GM12878 (cell line): ENCODE data around the gene ANKRD11. TPM values are rescaled to one million over a fixed set of nuclear protein-coding genes. Genes with fewer than 3 reads are reported as not detected.

Experiments
- ATAC-seq: fragments of 200-7000 bp; cut with Tn5 transposase; 3 replicates; pipeline ENCODE4 v1.9.1; 2020; ENCODE audit warnings: mild to moderate bottlenecking, moderate library complexity
- BruUV-seq: library from RNA; stranded (reverse); fragments of 400-500 nt; replicated peaks from 2 replicates; lab custom pipeline; 2021; lab: Mats Ljungman, UMichigan
- CTCF ChIA-PET: fragments of 300-600 bp; sonication (Branson Sonifier 250); formaldehyde crosslinking; extraction: SDS; loops from one replicate; lab custom pipeline; 2021; ENCODE audit warnings: inconsistent platforms; lab: Yijun Ruan, JAX
- POLR2A ChIA-PET: fragments of 350-600 bp; formaldehyde crosslinking; extraction: SDS; loops from one replicate; lab custom pipeline; 2021; ENCODE audit warnings: inconsistent platforms; lab: Charles Lee
- RAD21 ChIA-PET: fragments of 300-600 bp; sonication (Branson Sonifier 250); formaldehyde crosslinking; loops from one replicate; lab custom pipeline; 2023; ENCODE audit warnings: antibody characterized with exemption; ENCODE audit not compliant: unreplicated experiment; lab: Charles Lee
- SMC1A ChIA-PET: fragments of 300-600 bp; sonication (Branson Sonifier 250); formaldehyde crosslinking; loops from one replicate; lab custom pipeline; 2023; ENCODE audit not compliant: unreplicated experiment, uncharacterized antibody; lab: Charles Lee
- DNase-seq: peaks from one replicate; pipeline ENCODE4 v3.0.0-alpha.2; 2011; ENCODE audit warnings: low read depth, low spot score
- FAIRE-seq: peaks from 3 replicates; lab custom pipeline; 2011; peaks lifted over from hg19 to GRCh38; lab: Jason Lieb, UNC
- H2AFZ ChIP-seq: 2 replicates; pipeline ENCODE4 v1.6.0; 2011; ENCODE audit warnings: low read depth, low read length, control low read depth; ENCODE audit not compliant: control insufficient read depth
- H3K27ac ChIP-seq: 2 replicates; pipeline ENCODE4 v1.5.1; 2011; ENCODE audit warnings: control low read depth; ENCODE audit not compliant: control insufficient read depth, insufficient read depth
- H3K27me3 ChIP-seq, 2 experiments: replicated peaks in 1 of 2; 2 replicates each; pipeline versions ENCODE4 v1.6.0 to v1.6.1; 2011; ENCODE audit warnings: low read length in 1 of 2; ENCODE audit not compliant: control insufficient read depth in 2 of 2, insufficient read depth in 2 of 2
- H3K36me3 ChIP-seq, 2 experiments: 2 replicates each; pipeline ENCODE4 v1.5.1; 2011; ENCODE audit warnings: low read length in 1 of 2; ENCODE audit not compliant: control insufficient read depth in 2 of 2, insufficient read depth in 2 of 2
- H3K4me1 ChIP-seq: 2 replicates; pipeline ENCODE4 v1.6.1; 2011; ENCODE audit warnings: mild to moderate bottlenecking, low read length, moderate library complexity, mixed read lengths; ENCODE audit not compliant: control insufficient read depth, insufficient read depth
- H3K4me2 ChIP-seq: 2 replicates; pipeline ENCODE4 v1.6.0; 2011; ENCODE audit warnings: control low read depth; ENCODE audit not compliant: control insufficient read depth, insufficient read depth
- H3K4me3 ChIP-seq: fragments of 200-600 bp; sonication (generic); 2 replicates; pipeline ENCODE4 v1.5.1; 2016
- H3K79me2 ChIP-seq: 2 replicates; pipeline ENCODE4 v1.6.0; 2011; ENCODE audit warnings: low read length; ENCODE audit not compliant: control insufficient read depth, insufficient read depth
- H3K9ac ChIP-seq: 2 replicates; pipeline ENCODE4 v1.8.0; 2011; ENCODE audit warnings: low read length, control low read depth, mixed read lengths; ENCODE audit not compliant: control insufficient read depth, insufficient read depth
- H3K9me3 ChIP-seq: replicated peaks from 3 replicates; pipeline ENCODE4 v1.5.1; 2011; ENCODE audit warnings: mild to moderate bottlenecking, low read length; ENCODE audit not compliant: control insufficient read depth, insufficient read depth
- H4K20me1 ChIP-seq: 2 replicates; pipeline ENCODE4 v1.6.0; 2011; ENCODE audit not compliant: control insufficient read depth, insufficient read depth
- BCL11A ChIP-seq: IDR thresholded peaks from 2 replicates; pipeline ENCODE4 v1.6.1; 2011; ENCODE audit warnings: low read depth, low read length
- BHLHE40 ChIP-seq, 2 experiments: fragments of 450-650 bp in 1 of 2; IDR thresholded peaks; 2 replicates each; pipeline ENCODE4 v1.6.1; 2011 to 2017; ENCODE audit warnings: low read depth in 2 of 2, borderline replicate concordance in 1 of 2, improper control_type of control experiment in 1 of 2, low read length in 1 of 2, mild to moderate bottlenecking in 1 of 2
- HDAC2 ChIP-seq: fragments of 200-600 bp; sonication (generic); IDR thresholded peaks from 2 replicates; pipeline ENCODE4 v1.6.1; 2017
- KDM1A ChIP-seq: fragments of 200-600 bp; sonication (generic); IDR thresholded peaks from 2 replicates; pipeline ENCODE4 v1.6.1; 2016; ENCODE audit warnings: borderline replicate concordance
- PAX8 ChIP-seq: fragments of 450-650 bp; IDR thresholded peaks from 2 replicates; pipeline ENCODE4 v1.6.1; 2017; ENCODE audit warnings: mild to moderate bottlenecking, moderate library complexity
- SKIL ChIP-seq: fragments of 450-650 bp; IDR thresholded peaks from 2 replicates; pipeline ENCODE4 v1.6.1; 2017; ENCODE audit warnings: mild to moderate bottlenecking, low read depth, inconsistent platforms; ENCODE audit not compliant: poor library complexity, severe bottlenecking
- STAT1 ChIP-seq: fragments of 450-650 bp; conservative IDR thresholded peaks from 2 replicates; pipeline ENCODE4 v1.6.1; 2014; ENCODE audit warnings: antibody characterized with exemption, mild to moderate bottlenecking
- WGBS: methylation state at CpG from one replicate; pipeline ENCODE4 v1.1.6; 2016; ENCODE audit warnings: low lambda C conversion rate; ENCODE audit not compliant: insufficient replicate concordance, insufficient coverage; ENCODE audit errors: missing lambda C conversion rate; 5-methylcytosine and 5-hydroxymethylcytosine counted together
- in situ Hi-C: fragments of 300-500 bp; cut with MboI; formaldehyde crosslinking; loops from 9 replicates; pipeline ENCODE4 v1.14.3; 2018; ENCODE audit warnings: mixed read lengths
- intact Hi-C: fragments of 100-400 bp; cut with micrococcal nuclease; formaldehyde crosslinking; loops from one replicate; pipeline ENCODE4 v1.14.2; 2022; ENCODE audit not compliant: unreplicated experiment
- polyA plus RNA-seq, 11 experiments: library from polyadenylated mRNA; depleted of rRNA in 4 of 11; unstranded in 6 of 11; stranded (reverse) in 5 of 11; fragments of >200 nt; fragmentation: Nextera tagmentation in 4 of 11; fragmentation: Illumina TruSeq in 1 of 11; extraction: Ambion mirVana in 4 of 11; extraction: Trizol in 1 of 11; gene quantifications; 1 replicate in 1 of 11; 2 replicates in 10 of 11; pipeline versions ENCODE4 v1.2.1 to v1.2.3, GENCODE V29; 2011 to 2016; ENCODE audit warnings: inconsistent platforms in 2 of 11, missing spikeins in 2 of 11, low read depth in 1 of 11
- total RNA-seq, 4 experiments: library from RNA; depleted of rRNA in 3 of 4; stranded (reverse); fragments of >200 nt in 3 of 4; fragmentation: Illumina TruSeq in 1 of 4; extraction: Trizol in 1 of 4; gene quantifications; 2 replicates each; pipeline versions ENCODE4 v1.2.1 to v1.2.3, GENCODE V29; 2013 to 2021

ANKRD11 gene
- total and polyA plus RNA-seq, 10 of the 15 experiments (the other 5 are each of a cell fraction or from before 2014, with no cell fraction given) = 5.1 to 103 (median 27.4) TPM

GRCh38 chr16:89375686-89376085 lies 114.7 kb downstream of the ANKRD11 start:
- SMC1A ChIA-PET = interaction anchor here (1.0 to 1.4 kb wide), 2 partner anchors 11 to 44 kb away, joined by 4 read pairs; no protein-coding TSS in a partner anchor
- 78% methylated on average over 8 of the region's 10 CpGs for WGBS
- peaks cover 38% of the 10 kb centered on the region for H4K20me1 ChIP-seq
- peaks cover 13% of the 10 kb centered on the region for H3K4me1 ChIP-seq
- in situ Hi-C loops (no loop called here), intact Hi-C loops (no loop called here)
- peaks cover 96% of the 10 kb centered on the region for H3K79me2 ChIP-seq
- DNase-seq = no peak
- no peak overlapping the region for H2AFZ ChIP-seq
- no peak overlapping the region for H3K9ac ChIP-seq
- H3K27ac ChIP-seq = no peak overlapping the region
- FAIRE-seq = no peak
- H3K27me3 ChIP-seq = no peaks in the 10 kb centered on the region
- no peak for ATAC-seq
- H3K9me3 ChIP-seq = peaks cover 10% of the 10 kb centered on the region
- H3K4me2 ChIP-seq = peak overlapping the region; percentile 21; the same call in 1 of the 2 replicates
- H3K4me3 ChIP-seq = no peak overlapping the region
- RAD21 ChIA-PET = no interaction called here
- no TSS peak for BruUV-seq
- peaks cover 12 to 13% of the 10 kb centered on the region in 2 experiments for H3K36me3 ChIP-seq
- CTCF ChIA-PET = interaction anchor here (0.7 to 1.3 kb wide), 2 partner anchors 16 to 181 kb away, joined by 3 read pairs; no protein-coding TSS in a partner anchor
- POLR2A ChIA-PET = no interaction called here
- TF ChIP-seq BHLHE40 (IDR thresholded peaks at IDR 0.05; ENCODE audit: borderline replicate concordance in 1 of 2, low read depth in 2 of 2, low read length in 1 of 2) (no peak), SKIL (no peak), HDAC2 (no peak), PAX8 (no peak), STAT1 (no peak), BCL11A (no peak), KDM1A (no peak)
